ENCODE results near the gene S100A13. TPM values are rescaled to one million over a fixed set of nuclear protein-coding genes. Genes with fewer than 3 reads are reported as not detected.

The S100A13 gene
- total RNA-seq, 4 donors from 2014 or later: 118 to 192 (median 176) TPM

DNA sequence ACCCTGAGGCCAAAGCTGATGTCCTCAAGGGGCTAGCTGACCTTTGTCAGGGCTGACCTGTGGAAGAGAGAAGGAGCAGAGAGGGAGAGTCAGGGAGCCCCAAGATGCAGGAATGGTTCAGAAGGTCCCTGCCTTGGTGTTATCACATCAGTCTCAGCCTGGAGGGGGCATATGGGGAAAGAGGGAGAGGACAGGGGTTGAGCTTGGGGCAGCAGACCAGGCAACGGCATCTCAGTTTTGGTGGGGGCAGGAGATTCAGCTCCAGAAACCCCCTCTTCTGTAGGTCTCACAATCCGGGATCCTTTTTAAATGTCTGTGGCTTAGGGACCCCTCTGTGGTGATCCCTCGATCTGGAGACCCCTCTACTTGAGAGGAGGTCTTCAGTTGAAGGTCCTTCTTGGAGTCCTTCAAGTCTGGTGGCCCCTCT lies 815 bp downstream of the S100A13 start:
- DNase-seq (ENCODE audit: low spot score) (no peak), ATAC-seq (ENCODE audit: low FRiP score) (peak; percentile 6)
- TF ChIP-seq, protein P1, sequence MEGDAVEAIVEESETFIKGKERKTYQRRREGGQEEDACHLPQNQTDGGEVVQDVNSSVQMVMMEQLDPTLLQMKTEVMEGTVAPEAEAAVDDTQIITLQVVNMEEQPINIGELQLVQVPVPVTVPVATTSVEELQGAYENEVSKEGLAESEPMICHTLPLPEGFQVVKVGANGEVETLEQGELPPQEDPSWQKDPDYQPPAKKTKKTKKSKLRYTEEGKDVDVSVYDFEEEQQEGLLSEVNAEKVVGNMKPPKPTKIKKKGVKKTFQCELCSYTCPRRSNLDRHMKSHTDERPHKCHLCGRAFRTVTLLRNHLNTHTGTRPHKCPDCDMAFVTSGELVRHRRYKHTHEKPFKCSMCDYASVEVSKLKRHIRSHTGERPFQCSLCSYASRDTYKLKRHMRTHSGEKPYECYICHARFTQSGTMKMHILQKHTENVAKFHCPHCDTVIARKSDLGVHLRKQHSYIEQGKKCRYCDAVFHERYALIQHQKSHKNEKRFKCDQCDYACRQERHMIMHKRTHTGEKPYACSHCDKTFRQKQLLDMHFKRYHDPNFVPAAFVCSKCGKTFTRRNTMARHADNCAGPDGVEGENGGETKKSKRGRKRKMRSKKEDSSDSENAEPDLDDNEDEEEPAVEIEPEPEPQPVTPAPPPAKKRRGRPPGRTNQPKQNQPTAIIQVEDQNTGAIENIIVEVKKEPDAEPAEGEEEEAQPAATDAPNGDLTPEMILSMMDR (IDR thresholded peaks at IDR 0.05): no peak

DNA sequence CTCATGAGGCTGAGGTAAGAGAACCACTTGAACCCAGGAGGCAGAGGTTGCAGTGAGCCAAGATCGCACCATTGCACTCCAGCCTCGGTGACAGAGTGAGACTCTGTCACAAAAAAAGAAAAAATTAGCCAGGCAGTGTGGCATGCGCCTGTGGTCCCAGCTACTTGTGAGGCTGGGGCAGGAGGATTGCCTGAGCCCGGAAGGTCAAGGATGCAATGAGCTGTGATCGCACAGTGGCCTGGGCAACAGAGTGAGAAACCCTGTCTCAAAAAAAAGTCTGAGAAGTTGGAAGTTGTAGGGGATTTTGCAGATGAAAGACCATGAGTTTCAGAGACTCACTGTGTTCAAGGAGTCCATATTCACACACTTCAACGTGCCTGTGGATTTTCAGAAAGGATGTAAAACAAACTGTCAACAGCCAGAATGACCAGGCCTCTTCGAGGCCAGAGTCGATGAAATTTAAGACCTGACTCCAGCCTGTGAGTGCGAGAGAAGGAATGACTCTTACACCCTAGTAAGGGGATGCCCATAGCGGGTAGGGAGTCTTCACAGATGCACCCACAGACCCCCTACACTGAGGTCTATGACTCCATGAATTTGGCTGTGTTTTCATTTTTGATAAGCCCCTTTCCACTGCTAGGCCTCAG lies 2.2 kb downstream of the S100A13 start:
- no peak for ATAC-seq (ENCODE audit: low FRiP score)
- DNase-seq (ENCODE audit: low spot score): no peak
- TF ChIP-seq, protein P1 (IDR thresholded peaks at IDR 0.05): no peak

- ATAC-seq (ENCODE audit: low FRiP score): no peak
These were observed 4.2 kb downstream of the S100A13 start for GRCh38 chr1:153623101-153623500.

DNA sequence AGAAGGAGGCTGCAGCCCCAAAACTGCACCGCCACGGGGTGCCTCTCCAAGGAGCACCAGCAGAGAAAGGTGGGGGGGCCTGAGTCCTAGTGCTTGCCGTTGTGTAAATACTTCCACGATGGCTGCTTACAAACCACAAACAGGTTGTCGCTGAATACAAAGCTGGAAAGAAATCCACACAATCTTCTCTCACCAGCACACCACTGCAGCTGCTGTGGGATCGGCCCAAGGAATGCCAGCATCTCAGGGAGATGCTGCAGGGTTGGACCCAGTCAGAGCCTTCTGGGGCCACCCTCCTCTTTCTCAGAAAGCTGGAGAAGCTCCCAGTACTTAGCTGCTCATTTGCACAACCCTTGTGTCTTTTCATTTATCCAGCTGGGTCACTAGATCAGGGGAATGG lies 8.1 kb downstream of the S100A13 start:
- DNase-seq (ENCODE audit: low spot score): no peak
- TF ChIP-seq, protein P1 (IDR thresholded peaks at IDR 0.05): no peak
- no peak for ATAC-seq (ENCODE audit: low FRiP score)

More at GRCh38 chr1:153623101-153623500, 4.2 kb downstream of the S100A13 start:
- TF ChIP-seq, protein P1 (IDR thresholded peaks at IDR 0.05): no peak
- DNase-seq (ENCODE audit: low spot score): no peak

DNA sequence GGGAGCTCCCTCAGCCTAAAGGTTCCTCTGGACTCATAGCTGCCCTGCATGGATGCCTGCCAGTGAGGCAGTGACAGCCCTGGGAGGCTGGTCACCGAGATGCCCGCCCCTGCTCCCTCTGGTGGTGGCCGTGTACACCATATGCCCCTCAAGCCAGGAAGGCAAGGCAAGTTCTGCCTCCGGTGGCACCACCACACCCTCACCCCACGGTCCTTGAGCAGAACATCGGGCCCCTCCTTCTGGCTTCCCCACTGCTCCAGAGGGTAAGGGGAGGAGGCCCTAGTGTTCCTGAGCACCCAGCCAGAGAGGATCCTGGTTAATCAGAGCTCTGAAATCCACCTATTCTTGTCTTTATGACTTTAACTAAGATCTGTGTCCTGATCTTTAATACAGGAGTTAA lies 9.6 kb downstream of the S100A13 start:
- DNase-seq (ENCODE audit: low spot score) (no peak), ATAC-seq (ENCODE audit: low FRiP score) (peak; percentile 33)
- TF ChIP-seq, protein P1 (IDR thresholded peaks at IDR 0.05): no peak

GRCh38 chr1:153616917-153617311 lies 10.4 kb downstream of the S100A13 start:
- TF ChIP-seq, protein P1 (IDR thresholded peaks at IDR 0.05): no peak
- DNase-seq (ENCODE audit: low spot score): no peak
- no peak for ATAC-seq (ENCODE audit: low FRiP score)
